OCI-LY7 (cell line): ENCODE measurements around the gene DMRTB1. TPM values are rescaled to one million over a fixed set of nuclear protein-coding genes. Genes with fewer than 3 reads are reported as not detected.

Experiments
- BruUV-seq: library from RNA; stranded (reverse); fragments of 400-500 nt; replicated peaks from 2 replicates; lab custom pipeline; 2021; lab: Mats Ljungman, UMichigan
- CTCF ChIA-PET: fragments of 300-600 bp; sonication (Branson Sonifier 250); formaldehyde crosslinking; loops from one replicate; lab custom pipeline; 2022; ENCODE audit warnings: antibody characterized with exemption; ENCODE audit not compliant: unreplicated experiment; lab: Charles Lee
- POLR2A ChIA-PET: fragments of 300-600 bp; sonication (Branson Sonifier 250); formaldehyde crosslinking; loops from one replicate; lab custom pipeline; 2022; ENCODE audit warnings: antibody characterized with exemption; lab: Charles Lee
- DNase-seq: peaks from one replicate; pipeline ENCODE4 v3.0.0-alpha.2; 2015; ENCODE audit warnings: low spot score
- H2AFZ ChIP-seq: fragments of 200-600 bp; sonication (generic), shearing (Covaris generic); 2 replicates; pipeline ENCODE4 v1.6.1; 2014; ENCODE audit warnings: mild to moderate bottlenecking, antibody characterized with exemption, low read length, moderate library complexity
- H3K27ac ChIP-seq: fragments of 200-600 bp; sonication (generic); 2 replicates; pipeline ENCODE4 v1.5.1; 2014; ENCODE audit warnings: mixed run types, low read depth, mild to moderate bottlenecking, moderate library complexity, low read length, inconsistent platforms; ENCODE audit not compliant: poor library complexity, severe bottlenecking
- H3K36me3 ChIP-seq: fragments of 200-600 bp; sonication (generic); 2 replicates; pipeline ENCODE4 v1.6.1; 2014; ENCODE audit warnings: mild to moderate bottlenecking, antibody characterized with exemption, low read length, moderate library complexity, mixed read lengths; ENCODE audit not compliant: insufficient read depth
- H3K4me1 ChIP-seq: fragments of 200-600 bp; sonication (generic); 2 replicates; pipeline ENCODE4 v1.5.1; 2014; ENCODE audit warnings: mild to moderate bottlenecking, low read length; ENCODE audit not compliant: insufficient read depth, poor library complexity, severe bottlenecking
- H3K4me2 ChIP-seq: fragments of 200-600 bp; sonication (generic); 2 replicates; pipeline ENCODE4 v1.6.1; 2014; ENCODE audit warnings: mild to moderate bottlenecking, low read length
- H3K4me3 ChIP-seq: fragments of 200-600 bp; sonication (generic); 2 replicates; pipeline ENCODE4 v1.5.1; 2014; ENCODE audit warnings: mild to moderate bottlenecking, low read depth, low read length; ENCODE audit not compliant: poor library complexity, severe bottlenecking
- H3K79me2 ChIP-seq: fragments of 200-600 bp; sonication (generic); 2 replicates; pipeline ENCODE4 v1.6.1; 2016; ENCODE audit warnings: low read depth, mild to moderate bottlenecking, low read length, moderate library complexity, mixed read lengths; ENCODE audit not compliant: insufficient read depth
- H3K9me2 ChIP-seq: fragments of 200-600 bp; sonication (generic); 2 replicates; pipeline ENCODE4 v1.6.1; 2016; ENCODE audit warnings: mild to moderate bottlenecking, low read length, mixed read lengths; ENCODE audit not compliant: insufficient read depth
- H3K9me3 ChIP-seq: fragments of 200-600 bp; sonication (generic); 2 replicates; pipeline ENCODE4 v1.6.1; 2014; ENCODE audit warnings: mild to moderate bottlenecking, mixed run types, low read length, mixed read lengths
- H4K20me1 ChIP-seq: fragments of 200-600 bp; sonication (generic); 2 replicates; pipeline ENCODE4 v1.6.1; 2014; ENCODE audit warnings: mild to moderate bottlenecking, antibody characterized with exemption, low read length, moderate library complexity, mixed read lengths; ENCODE audit not compliant: insufficient read depth
- CTCF ChIP-seq: fragments of 200-600 bp; sonication (generic); conservative IDR thresholded peaks from 2 replicates; pipeline ENCODE4 v1.5.1; 2014; ENCODE audit warnings: mild to moderate bottlenecking, antibody characterized with exemption, low read length, moderate library complexity, mixed read lengths
- EZH2phosphoT487 ChIP-seq: fragments of 200-600 bp; sonication (generic); IDR thresholded peaks from 2 replicates; pipeline ENCODE4 v1.6.1; 2018; ENCODE audit warnings: low read depth, borderline replicate concordance, mild to moderate bottlenecking, mixed run types, antibody characterized with exemption, low read length, moderate library complexity, mixed read lengths
- intact Hi-C: fragments of 100-400 bp; cut with micrococcal nuclease; formaldehyde crosslinking; loops from one replicate; pipeline ENCODE4 v1.10.0; 2022; ENCODE audit not compliant: unreplicated experiment
- total RNA-seq, 2 experiments: library from RNA; depleted of rRNA in 1 of 2; stranded (reverse); fragments of >200 nt in 1 of 2; shearing (Covaris generic) in 1 of 2; gene quantifications; 2 replicates each; pipeline ENCODE4 v1.2.3, GENCODE V29; 2014 to 2022

Gene DMRTB1
- total RNA-seq, 2 experiments from 2014 or later, result not detected

- Histone ChIP-seq H3K4me3 (no peak overlapping the region), H3K4me2 (no peak overlapping the region), H3K9me3 (no peaks in the 10 kb centered on the region), H4K20me1 (no peaks in the 10 kb centered on the region), H3K79me2 (no peaks in the 10 kb centered on the region), H3K27ac (no peak overlapping the region), H3K9me2 (no peaks in the 10 kb centered on the region), H3K4me1 (no peaks in the 10 kb centered on the region), H2AFZ (no peak overlapping the region), H3K36me3 (no peaks in the 10 kb centered on the region)
- ChIA-PET CTCF (no interaction called here), POLR2A (no interaction called here)
- no peak for DNase-seq
- BruUV-seq, result no TSS peak
- TF ChIP-seq EZH2phosphoT487 (no peak), CTCF (no peak)
- intact Hi-C loops, result no loop called here
These were observed 41.2 kb downstream of the DMRTB1 start for GRCh38 chr1:53500204-53501064.

GRCh38 chr1:53501065-53502005, 42.1 kb downstream of the DMRTB1 start:
- Histone ChIP-seq H3K4me1 (no peaks in the 10 kb centered on the region), H4K20me1 (no peaks in the 10 kb centered on the region), H3K4me2 (no peak overlapping the region), H3K36me3 (no peaks in the 10 kb centered on the region), H3K9me3 (no peaks in the 10 kb centered on the region), H3K27ac (no peak overlapping the region), H2AFZ (no peak overlapping the region), H3K79me2 (no peaks in the 10 kb centered on the region), H3K9me2 (no peaks in the 10 kb centered on the region), H3K4me3 (no peak overlapping the region)
- BruUV-seq, result no TSS peak
- POLR2A ChIA-PET, result no interaction called here
- no peak for TF ChIP-seq EZH2phosphoT487
- no peak for TF ChIP-seq CTCF
- CTCF ChIA-PET, result no interaction called here
- no peak for DNase-seq
- intact Hi-C loops, result no loop called here
